Measurements from ENCODE around the gene LAD1.

Gene LAD1

DNA sequence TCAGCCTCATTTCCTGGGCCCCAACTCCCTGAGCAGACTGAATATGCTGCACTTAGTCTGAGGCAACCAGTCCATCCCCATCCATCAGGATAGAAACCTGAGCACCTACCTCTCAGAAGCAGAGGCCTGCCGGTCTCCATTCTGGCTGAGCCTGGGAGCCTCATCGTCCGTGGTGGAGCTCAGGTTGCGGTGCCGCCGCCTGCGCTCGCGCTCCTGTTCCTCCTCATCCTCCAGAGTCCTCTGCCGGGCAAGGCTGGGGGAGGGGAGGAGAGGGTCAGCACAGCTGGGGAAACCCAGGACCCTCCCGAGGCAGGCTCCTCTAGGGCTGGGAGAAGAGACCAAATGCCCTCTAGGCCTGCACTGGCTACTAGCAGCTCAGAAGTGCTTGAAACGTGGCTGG, 10.1 kb downstream of the LAD1 start:
- no peak for DNase-seq

DNA sequence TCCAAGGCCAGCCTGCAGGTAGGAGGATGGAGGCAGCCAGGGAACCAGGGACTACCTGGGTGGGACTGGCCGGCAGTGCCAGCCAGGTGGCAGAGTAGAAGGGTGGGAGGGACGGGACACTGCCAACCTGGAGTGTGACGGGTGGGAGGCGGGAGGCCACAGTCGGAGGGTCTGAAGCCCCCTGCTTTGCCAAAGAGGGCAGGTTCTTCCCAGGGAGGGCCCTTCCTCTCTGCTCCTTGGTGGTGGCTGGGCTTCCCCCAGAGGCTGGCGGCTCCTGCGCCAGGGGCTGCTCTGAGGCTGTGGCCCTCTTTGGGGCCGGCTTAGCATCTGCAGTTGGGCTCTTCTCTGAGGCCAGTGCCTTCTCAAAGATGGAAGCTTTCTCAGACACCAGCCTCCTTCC, 12.9 kb downstream of the LAD1 start:
- DNase-seq = no peak

DNA sequence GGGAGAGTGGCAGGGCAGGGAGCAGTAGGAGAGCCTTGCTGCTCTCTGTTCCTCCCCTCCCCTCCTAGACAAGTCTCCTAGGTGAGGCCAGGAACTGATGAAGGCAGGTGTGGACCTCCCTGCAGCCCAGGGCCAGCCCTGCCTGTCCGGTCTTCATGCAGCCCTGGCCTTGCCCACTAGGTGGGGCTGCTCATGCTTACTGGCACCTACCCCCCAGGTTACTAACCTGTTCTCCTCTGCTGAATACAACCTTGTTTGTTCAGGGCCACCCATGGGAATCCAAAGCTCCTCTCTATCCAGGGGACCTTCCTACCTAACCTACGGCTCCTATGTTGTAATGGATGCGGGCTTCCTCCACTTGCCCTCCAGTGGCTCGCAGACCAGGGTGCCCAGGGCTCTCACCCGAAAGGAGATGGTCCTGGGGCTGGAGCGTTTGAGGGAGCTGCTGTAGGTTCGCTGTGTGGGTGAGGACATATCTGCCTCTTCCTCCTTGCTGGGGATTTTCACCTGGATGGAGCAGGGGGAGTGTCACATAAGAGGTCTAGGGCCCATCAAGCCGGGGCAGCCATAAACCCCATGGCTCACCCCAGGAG, 13.7 kb downstream of the LAD1 start:
- DNase-seq = peak; percentile 44

DNA sequence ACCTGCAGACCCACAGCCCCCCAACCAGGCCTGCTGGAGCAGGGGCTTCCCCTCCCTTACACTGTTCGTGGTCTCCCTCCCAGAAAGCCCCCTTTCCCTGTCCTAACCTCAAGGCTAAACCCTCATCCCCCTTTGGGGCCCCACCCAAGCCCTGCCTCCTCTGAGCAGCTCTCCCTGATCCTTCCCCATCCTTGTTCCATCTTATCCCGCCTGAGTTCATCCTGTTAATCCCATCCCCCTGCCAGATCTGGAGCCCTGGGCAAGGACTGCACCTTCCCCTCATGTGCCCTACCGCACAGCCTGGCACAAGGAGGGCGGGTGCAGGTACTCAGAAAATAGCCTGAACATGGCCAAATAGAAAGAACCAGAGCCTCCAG, 14.7 kb downstream of the LAD1 start:
- no peak for DNase-seq

DNA sequence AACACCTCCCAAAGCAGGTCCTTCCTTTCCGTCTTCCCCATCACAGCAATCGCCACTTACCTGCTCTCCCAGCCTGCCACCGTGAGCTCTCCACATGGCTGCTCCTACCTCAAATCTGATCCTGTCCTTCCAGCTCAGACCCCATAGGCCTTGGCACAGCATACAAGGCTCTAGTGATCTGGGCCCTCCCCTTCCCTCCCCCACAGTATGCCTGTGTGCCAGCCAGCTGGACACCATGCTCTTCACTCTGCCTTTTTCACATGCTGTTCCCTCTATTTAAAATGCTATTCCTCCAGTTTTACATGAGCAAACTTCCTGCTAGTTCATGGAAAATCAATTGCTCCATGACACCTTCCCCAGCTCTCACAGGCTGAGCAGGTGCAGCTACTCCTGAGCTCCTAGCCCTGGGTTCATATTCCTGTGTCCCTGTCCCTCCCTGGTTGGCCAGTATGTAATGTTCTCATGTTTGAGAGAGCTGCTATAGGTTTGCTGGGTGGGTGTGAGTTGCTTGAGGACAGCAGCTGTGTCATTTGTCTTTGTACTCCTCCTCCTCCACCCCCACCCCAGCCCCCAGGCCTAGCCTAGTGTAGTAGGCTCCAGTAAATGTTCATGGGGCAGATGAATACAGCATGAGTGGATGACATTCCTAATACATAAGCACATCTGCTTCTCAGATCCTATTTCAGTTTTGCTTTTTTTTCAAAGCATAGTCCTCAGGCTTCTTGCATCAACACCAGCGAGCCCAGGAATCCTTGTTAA, 15.3 kb downstream of the LAD1 start:
- peak; percentile 26 for DNase-seq

DNA sequence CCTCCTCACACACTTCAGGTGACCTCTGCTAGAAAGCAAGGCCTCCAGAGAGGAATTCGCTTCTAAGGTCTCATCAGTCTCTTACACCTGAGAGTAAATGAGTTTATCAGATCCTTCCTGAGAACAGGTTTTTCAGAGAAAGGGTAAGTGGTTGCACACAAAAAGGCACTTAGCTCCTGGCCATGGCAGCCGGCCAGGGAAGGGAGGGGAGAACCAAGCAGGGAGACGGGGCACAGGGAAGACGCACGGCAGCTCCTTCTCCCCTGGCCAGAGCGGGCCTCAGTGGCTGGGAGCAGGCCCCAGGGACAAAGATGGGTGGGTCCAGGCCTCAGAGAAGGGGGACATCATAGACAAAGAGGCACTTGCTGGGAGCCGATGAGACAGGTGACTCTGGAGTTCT, 18.0 kb downstream of the LAD1 start:
- peak; percentile 82 for DNase-seq

DNA sequence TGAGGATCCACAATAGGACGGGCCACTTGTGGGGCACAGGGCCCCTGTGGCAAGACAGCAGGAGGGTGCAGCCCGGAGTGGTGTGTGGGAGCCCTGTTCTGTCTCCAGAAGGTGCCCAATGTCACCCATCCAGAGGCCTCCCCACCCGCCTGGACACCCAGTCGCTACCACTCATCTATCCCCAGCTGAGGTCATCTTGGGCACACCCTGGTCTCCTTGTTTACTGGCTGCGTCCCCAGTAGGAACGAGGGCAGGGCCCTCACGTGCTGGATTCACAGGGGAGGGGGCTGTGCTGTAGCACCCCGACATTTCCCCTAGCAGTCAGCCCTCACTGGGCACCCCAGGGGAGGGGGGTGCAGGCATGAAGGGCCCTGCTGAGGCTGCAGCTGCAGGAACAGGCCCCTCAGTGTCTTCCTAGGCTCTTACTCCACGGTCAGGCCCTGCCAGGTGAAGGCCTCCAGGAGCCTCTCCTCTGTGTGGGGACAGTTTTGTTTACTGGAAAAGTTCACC, 19.3 kb downstream of the LAD1 start:
- DNase-seq = no peak

DNA sequence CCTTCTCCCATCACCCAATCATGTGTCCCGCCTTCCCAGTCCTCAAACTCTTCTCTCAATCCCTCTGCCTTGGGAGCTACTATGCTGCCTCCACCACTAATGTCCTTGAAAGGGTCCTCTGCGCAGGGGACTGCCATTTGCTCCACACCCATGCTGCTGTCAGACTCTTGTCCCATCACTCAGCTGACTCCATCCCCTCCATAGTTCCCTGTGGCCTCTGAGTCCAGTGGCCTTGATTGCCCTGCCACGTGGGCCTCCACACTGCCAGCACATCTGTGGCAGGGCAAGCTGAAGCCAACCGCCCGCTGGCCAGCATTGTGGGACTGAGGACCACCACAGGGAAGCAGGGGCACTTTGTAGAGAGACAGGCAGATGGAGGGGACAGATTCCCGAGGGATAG, 20.3 kb downstream of the LAD1 start:
- DNase-seq = no peak

DNA sequence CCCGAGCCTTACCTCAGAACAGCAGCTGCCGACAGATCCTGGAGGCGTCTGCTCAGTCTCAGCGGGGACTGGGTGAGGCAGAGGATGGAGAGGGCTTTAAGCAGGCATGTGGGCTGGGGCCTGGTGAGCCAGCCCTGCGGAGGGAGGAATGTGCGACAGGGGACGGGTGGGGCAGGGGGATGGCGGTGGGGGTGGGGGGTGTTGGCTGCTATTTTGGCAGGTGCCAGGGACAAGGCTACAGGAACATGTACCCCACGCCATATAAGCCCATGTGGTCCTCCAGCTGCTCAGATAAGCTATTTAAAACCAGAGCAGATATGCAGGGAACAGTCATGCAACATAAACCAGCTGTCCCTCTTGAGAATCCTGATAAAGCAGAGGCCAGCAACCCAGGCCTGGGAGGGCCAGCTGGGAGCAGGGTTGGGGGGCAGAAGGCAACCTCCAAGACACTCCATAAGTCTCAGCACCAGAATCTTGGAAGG, 21.5 kb downstream of the LAD1 start, which contains the start of gene TNNT2:
TSS of gene TNNT2 (minus strand) at position 70 of the 482 bp plus-strand sequence. CDS start 4,426 bp downstream, outside the sequence.
- DNase-seq = no peak

DNA sequence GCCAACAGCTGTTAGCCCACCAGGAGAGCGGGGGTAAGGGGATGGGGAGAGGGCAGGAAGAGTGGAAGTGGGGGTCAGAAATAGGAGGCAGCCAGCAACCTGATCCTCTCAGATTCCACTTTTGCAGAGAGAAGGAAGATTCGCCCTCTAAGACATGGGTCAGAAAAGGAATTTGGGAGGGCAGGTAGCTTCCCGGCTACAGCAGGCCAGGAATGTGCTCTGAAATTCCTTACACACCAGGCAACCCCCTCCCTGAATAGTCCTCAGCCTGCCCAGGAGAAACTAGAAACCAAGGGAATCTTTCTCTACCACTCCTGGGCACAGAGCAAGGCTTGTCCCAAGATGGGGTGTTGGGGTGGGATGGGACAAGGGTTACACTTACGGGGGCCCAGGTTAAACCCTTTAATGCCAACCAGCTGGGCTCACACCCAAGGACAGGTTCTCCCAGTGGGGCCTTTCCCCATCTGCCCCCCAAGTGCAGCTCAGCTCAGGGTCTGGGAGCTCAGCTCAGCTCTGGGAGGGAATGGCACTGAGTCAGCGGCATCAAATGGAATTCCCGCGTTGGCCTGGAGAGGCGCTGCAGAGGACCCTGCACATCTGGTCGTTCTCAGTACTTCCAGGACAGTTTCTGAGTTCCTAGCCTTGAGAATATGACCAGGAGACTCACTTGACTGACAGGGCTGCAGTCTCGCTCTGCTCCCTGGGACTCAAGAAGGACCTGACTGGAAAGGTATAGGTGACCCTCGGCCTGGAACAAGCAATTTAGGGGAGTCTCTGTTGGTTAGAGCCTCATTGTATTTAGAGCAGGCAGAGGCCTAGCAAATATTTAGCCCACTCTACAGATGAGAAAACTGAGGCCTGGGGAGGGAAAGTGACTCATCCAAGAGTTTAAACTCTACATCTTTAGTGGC, 22.4 kb downstream of the LAD1 start:
- DNase-seq = no peak

DNA sequence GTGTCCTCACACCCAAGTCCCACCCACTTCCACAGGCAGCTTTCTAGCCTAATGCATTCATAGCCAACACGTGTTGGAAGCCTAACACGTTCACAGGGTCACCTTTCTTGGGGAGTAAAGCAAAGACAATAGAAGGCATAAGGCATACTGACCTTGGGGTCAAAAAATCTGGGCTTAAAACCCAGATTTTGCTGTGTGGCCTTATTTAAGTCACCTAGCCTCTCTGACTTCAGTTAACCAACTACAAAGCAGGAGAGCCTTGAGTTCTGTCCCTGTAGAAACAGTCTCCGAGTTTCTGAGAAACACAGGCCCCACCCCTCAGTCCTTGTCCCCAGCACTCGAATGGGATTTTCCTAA, 23.0 kb downstream of the LAD1 start:
- no peak for DNase-seq

DNA sequence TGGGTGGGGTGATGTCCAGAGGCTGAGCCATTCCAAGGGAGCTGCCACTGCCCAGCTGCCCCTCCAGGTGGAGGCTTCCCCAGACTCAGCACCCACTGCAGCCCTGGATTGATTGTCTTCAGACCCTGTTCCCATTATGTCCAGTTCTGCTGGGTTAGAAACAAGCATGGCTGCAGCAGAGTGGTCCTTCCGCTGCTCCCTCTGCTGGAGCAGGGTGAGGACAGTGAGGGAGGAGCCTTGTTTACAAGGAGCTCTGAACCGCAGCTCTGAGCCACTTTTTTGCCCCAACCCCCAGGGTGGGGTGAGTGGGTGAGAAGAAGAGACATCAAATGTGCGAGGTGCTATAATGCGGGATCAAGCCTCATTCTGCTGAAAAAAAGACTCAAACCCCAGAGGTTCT, 24.0 kb downstream of the LAD1 start:
- DNase-seq = no peak

DNA sequence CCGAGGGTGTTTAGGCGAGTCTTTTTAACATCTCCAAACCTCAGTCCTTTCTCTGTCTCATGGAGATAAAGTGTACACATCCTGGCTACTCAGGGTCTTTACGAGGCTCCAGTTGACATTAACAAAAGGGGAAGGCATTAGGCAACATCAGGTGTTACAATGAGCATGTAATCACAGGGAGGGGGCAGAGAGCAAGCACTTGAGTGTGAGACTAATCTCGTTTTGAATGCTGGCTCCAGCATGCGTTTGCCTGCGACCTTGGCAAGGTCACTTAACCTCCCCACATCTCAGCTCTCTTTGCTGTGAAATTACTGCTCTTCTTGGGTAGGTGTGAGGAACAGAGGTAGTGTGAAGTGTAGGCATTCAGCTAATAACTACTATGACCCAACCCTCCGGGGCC, 24.8 kb downstream of the LAD1 start:
- DNase-seq = peak; percentile 39

DNA sequence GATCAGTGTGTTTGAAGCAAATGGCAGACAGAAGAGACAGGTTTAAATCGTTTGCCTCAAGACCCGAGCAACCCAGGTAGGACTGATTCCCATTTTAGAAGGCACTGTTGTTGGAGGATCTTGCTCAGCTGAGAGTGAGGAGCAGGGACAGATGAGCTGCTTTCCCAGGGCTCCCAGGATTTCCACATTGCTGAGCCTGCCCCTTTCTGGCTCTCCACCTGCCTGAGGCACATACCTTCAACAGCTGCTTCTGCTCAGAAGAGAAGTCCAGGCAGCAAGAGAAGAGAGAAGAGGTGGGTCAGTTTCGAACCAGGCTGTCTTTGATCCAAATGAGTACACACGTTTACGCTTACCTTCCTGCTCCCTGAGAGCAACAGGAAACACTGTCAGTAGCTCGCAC, 27.3 kb downstream of the LAD1 start:
- no peak for DNase-seq

DNA sequence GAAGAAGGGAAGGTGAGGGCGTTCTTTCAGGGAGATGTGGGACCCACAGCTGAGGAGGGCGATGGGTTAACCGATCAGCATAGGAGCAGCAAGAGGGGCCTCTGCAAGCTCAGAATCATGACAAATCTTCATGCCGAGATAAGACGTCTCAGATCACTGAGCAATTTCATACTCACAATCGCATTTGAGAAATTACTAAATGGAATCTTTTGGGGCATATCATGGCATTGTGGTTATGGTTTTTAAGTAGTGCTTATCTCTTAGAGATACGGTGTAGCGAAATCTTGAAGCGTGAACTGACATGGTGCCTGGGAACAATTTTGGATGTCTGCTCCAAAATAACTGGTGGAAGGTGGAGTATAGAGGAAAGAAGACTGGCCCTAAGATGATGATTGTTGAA, 27.8 kb downstream of the LAD1 start:
- DNase-seq = no peak

DNA sequence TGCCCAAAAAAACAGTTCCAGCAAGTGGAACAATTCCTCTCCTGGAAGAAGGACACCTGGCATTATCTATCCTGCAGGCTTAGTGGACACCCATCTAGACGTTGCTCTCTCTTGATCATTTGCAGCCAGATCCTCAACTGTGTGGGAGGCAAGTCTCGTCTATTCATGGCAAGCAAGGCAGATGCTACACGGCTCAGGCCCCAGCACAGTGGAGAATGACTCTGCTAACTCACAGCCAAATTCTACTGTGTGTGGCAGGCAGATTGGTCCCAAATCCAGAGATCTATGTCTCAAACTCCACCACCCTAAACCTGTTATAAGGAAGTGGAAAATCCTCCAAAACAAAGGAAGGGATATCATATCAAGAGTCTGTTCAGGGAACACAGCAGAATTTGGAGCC, 28.6 kb downstream of the LAD1 start:
- DNase-seq = no peak

DNA sequence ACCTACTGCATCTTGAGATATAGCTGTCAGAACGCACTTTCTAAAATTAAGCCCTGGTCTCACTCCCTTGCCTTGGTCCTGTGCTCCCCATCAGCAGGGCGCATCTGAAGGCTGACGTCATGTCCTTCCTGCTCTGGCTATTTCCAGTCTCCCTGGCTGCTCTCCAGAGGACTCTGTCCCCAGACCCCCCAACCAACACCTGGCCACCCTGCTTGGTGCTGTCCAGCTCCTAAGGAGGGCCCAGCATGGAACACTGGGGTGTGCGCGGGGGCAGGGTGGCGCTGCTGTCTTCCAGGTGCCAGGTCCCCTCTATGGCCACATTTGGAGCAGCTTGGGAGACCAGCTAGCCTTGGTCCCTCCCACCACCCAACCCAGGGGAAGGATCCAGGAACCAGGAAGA, 29.9 kb downstream of the LAD1 start:
- DNase-seq = no peak

DNA sequence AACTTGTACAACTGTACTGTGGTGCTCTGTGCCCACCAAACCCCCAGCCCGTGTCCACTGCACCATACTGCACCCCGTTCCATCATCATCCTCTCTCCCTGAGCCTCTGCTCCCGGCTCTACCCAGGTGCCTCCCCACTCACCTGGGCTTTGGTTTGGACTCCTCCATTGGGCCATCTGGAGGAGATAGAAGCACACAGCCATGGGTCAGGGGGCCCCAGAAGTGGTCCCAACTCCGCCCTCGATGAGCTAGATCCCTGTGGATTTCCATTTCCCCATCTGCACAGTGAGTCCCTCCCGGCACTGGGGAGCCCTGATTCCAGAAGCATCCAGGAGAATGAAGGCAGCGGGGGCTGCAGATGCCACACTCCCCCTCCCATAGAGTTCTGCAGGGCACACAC, 32.4 kb downstream of the LAD1 start:
- DNase-seq = no peak

DNA sequence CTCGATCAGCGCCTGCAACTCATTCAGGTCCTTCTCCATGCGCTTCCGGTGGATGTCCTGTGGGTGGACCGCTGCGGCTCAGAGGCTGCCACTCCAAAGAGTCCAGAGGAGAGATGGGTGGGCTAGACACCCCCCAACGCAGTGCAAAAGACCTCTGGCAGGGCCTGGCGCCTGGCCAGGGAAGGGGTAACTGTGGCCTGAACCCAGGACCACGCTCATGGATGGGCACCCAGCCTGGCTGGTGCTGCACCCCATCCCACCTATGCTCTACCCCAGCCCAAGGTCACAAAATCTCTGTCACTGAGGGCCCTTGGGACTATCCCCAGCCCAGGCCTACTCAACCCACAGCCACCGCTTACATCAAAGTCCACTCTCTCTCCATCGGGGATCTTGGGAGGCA, 33.9 kb downstream of the LAD1 start:
- no peak for DNase-seq

DNA sequence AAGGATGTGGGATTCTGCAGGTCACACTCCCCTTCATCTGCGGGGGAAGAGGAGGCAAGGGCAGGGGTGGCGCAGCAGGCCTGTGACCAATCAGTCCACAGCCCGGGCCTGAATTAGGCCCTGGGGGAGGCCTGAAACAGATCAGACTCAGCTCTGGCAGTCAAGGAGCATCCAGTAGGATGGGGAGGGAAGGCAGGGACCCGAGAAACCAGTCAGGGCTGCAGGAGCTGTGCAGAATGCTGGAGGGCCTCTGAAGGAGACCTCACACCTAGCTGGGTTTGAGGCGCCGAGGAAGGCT, 34.4 kb downstream of the LAD1 start:
- DNase-seq = no peak

DNA sequence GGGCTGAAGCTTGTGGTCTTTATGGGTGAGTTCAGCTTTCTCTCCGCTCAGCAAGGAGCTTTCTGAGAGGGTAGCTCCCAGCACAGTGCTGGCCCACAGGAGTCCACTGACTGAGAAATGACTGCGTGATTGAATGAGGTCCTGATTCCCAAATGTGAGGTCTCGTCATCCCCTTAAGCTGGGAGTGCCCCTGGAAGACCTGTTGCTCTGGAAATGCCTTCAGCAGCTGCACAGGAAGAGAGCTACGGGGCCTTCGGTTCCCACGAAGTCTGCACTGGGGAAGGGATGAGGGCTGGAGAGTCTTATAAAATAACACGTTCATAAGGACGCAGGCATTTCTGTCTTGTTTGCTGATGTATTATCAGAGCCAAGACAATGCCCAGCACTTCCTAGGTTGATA, 35.7 kb downstream of the LAD1 start:
- DNase-seq = no peak

DNA sequence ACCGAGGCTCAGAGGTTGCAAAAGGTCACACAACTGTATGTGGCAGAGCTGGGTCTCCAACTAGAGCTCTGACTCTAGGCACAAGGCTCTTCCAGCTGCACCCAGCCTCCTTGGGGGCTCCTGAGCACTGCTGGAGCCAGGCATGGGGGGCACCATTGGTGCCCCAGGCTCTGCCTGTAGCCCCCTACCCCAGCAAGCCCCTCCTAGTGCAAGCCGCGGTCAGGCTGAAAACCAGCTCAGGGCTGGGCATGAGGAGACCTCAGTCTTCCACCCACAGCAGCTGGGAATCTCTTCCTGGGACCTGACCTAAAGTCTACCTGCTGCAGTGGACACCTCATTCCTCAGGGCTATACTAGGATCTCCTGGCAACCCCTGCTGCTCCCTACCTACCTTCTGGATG, 36.2 kb downstream of the LAD1 start:
- DNase-seq = no peak

DNA sequence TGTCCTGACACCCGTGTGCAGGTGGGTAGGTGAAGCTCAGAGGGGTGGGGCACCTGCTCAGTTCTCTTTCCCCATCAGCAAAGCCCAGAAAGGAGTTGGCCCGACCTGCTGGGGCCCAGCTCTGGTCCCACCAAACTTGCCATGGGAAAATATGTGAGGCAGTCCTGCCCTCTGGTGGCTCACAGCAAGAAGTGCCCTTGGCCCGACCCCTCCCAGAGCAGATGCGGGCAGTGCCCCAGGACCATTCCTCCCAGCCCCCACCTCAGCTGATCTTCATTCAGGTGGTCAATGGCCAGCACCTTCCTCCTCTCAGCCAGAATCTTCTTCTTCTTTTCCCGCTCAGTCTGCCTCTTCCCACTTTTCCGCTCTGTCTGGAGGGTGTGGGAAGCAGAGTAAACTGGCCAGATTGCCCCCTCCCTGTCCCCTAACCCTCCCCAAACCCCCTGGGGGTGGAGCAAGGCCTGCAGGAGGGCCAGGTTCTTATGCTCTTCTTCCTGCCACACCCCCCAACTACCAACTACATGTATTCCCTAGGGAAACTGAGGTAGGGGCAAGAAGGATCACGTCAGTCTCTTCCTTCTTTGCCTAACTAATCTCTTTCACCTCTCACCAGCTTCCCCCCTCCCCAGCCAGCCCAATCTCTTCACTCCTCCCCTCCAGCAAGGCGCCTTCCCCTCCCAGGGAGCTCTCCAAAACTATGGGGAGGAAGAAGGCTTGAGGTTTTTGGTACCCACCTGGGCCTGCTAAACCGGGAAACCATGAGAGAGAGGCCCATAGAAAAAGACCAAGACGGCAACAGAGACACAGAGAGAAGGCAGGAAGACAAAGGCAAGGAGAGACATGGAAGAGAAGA, 37.2 kb downstream of the LAD1 start:
- peak; percentile 25 for DNase-seq
